Activated T-helper 17 cell treated with anti-CD3 and anti-CD28 coated beads, Interleukin-2, amount 50 U/mL, for 72 hours (primary cell): ENCODE measurements around the gene ANXA8. TPM values are rescaled to one million over a fixed set of nuclear protein-coding genes. Genes with fewer than 3 reads are reported as not detected.
A peak's percentile ranks its signal among the peaks of the same experiment; 100 is the strongest.
"Not testable (repeated sequence)": the region's sequence is repeated elsewhere in the genome, so short reads cannot be mapped to it uniquely, and the experiment has no call there.

Experiments used
- ATAC-seq: fragments of 150-1000 bp; cut with Tn5 transposase; replicated peaks from 2 replicates; pipeline ENCODE4 v1.10.0; 2021; ENCODE audit warnings: mild to moderate bottlenecking, moderate library complexity
- H3K27ac Mint-ChIP-seq: one replicate; pipeline ENCODE4 v1.8.0; 2022; ENCODE audit warnings: mixed read lengths
- H3K27me3 Mint-ChIP-seq: one replicate; pipeline ENCODE4 v1.8.0; 2022; ENCODE audit warnings: mixed read lengths
- H3K36me3 Mint-ChIP-seq: one replicate; pipeline ENCODE4 v1.8.0; 2022; ENCODE audit warnings: low read depth, mild to moderate bottlenecking, mixed read lengths
- H3K4me1 Mint-ChIP-seq: one replicate; pipeline ENCODE4 v1.8.0; 2022; ENCODE audit warnings: mixed read lengths
- H3K4me3 Mint-ChIP-seq: one replicate; pipeline ENCODE4 v1.8.0; 2022; ENCODE audit warnings: mild to moderate bottlenecking, mixed read lengths
- H3K9me3 Mint-ChIP-seq: one replicate; pipeline ENCODE4 v1.8.0; 2022; ENCODE audit warnings: mixed read lengths
- total RNA-seq, 2 donors: library from RNA; stranded (reverse); gene quantifications; one replicate each; pipeline ENCODE4 v1.2.3, GENCODE V29; 2022

Gene ANXA8
- not detected for total RNA-seq

DNA sequence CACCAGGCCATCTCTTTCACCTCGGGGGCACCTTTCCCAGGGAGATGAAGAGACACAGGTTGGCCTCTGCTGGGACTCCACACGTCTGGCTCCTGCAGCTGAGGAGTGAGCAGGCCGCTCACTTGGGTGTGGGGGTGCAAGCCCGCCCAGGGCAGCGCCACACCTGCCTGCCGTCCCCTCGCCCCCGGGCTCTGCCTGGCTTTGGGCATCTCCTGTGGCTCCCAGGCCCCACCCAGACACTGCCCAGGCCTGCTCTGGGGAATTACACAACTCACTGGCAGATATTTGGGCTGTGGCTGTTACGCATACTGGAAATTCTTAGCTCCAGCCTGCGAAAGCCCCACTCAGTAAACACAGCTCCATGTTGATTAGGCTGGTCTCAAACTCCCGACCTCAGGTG, at the start of gene ANXA8:
TSS of gene ANXA8 (minus strand) at position 193 of the 400 bp plus-strand sequence. CDS start at position 11, 182 bp downstream.
- not testable (repeated sequence) for ATAC-seq, H3K4me3 Mint-ChIP-seq, H3K36me3 Mint-ChIP-seq, H3K4me1 Mint-ChIP-seq, H3K27ac Mint-ChIP-seq, H3K9me3 Mint-ChIP-seq, H3K27me3 Mint-ChIP-seq

- H3K36me3 Mint-ChIP-seq, ATAC-seq, H3K27me3 Mint-ChIP-seq, H3K27ac Mint-ChIP-seq, H3K4me3 Mint-ChIP-seq, H3K9me3 Mint-ChIP-seq, H3K4me1 Mint-ChIP-seq: not testable (repeated sequence)
These were observed 39.6 kb upstream of the ANXA8 start, which contains the start of gene AGAP9 for GRCh38 chr10:47523475-47523874. Gene AGAP9, minus strand, starts transcription at chr10:47523638. Its CDS starts 112 bp downstream, at chr10:47523526.

DNA sequence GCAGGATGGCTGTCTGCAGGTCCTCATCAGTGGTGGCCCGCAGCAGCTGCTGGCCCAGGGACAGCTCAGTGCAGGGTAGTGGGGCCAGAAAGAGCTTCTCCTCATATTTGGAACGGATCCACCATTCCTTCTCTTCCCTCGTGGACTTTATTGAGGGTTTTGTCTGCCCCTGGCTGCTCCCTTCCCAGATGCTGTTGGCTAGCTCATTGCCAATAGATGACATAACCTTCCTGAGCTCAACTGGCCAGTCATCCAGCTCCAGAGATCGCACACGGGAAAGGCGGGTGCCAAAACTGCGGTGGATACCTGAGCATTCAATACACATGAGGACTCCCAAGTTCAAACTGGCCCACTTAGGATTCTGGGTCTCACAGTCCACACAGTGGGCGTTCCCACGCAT, 18.4 kb upstream of the ANXA8 start:
- not testable (repeated sequence) for H3K36me3 Mint-ChIP-seq, H3K27me3 Mint-ChIP-seq, H3K4me1 Mint-ChIP-seq, H3K9me3 Mint-ChIP-seq, H3K4me3 Mint-ChIP-seq, ATAC-seq, H3K27ac Mint-ChIP-seq

GRCh38 chr10:47494226-47494625, 10.3 kb upstream of the ANXA8 start:
- not testable (repeated sequence) for H3K4me1 Mint-ChIP-seq

DNA sequence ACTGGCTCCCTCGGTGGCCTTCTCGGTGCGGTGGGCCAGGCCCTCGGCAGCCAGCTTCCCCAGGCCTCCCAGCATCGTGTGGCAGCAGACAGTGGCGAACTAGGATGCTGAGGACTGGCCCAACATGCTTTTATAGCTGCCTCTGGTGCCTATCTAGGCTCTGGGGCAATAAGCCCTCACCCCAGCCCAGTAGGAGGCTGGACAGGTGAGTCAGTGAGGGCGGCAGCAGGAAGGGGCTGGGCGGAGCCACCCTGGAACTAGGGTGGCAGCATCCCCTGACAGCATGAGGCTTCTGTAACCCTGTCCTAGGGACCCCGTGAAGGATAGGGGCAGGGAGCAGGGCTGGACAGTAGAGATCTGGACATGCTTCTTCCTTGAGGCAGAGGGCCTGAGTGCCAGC, 7.7 kb upstream of the ANXA8 start, which contains the start of gene FAM25G:
TSS of gene FAM25G (minus strand) at position 101 of the 400 bp plus-strand sequence. CDS start at position 75, 26 bp downstream.
- H3K27me3 Mint-ChIP-seq, H3K36me3 Mint-ChIP-seq, H3K27ac Mint-ChIP-seq, H3K4me3 Mint-ChIP-seq, ATAC-seq, H3K9me3 Mint-ChIP-seq, H3K4me1 Mint-ChIP-seq: not testable (repeated sequence)

More at GRCh38 chr10:47494226-47494625, 10.3 kb upstream of the ANXA8 start:
- not testable (repeated sequence) for H3K27me3 Mint-ChIP-seq, H3K9me3 Mint-ChIP-seq, ATAC-seq, H3K27ac Mint-ChIP-seq, H3K4me3 Mint-ChIP-seq, H3K36me3 Mint-ChIP-seq

DNA sequence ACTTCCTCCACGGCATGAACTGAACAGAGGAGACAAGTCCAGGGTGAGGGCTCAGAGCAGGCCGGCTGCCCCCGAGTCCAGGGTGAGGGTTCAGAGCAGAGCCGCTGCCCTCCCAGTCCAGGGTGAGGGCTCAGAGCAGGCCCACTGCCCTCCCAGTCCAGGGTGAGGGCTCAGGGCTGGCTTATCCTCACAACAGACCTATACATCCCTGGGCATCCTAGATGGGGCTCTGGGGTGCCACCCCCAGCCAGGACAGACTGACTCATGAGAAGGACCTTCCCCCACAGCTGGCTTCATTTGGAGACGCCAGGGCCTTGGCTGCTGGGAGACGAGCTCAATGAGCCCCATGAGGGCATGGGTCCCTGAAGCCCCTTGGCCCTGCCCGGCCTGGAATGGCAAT, 5.7 kb upstream of the ANXA8 start:
- not testable (repeated sequence) for H3K4me3 Mint-ChIP-seq, H3K36me3 Mint-ChIP-seq, H3K9me3 Mint-ChIP-seq, H3K27me3 Mint-ChIP-seq, H3K4me1 Mint-ChIP-seq, H3K27ac Mint-ChIP-seq, ATAC-seq

DNA sequence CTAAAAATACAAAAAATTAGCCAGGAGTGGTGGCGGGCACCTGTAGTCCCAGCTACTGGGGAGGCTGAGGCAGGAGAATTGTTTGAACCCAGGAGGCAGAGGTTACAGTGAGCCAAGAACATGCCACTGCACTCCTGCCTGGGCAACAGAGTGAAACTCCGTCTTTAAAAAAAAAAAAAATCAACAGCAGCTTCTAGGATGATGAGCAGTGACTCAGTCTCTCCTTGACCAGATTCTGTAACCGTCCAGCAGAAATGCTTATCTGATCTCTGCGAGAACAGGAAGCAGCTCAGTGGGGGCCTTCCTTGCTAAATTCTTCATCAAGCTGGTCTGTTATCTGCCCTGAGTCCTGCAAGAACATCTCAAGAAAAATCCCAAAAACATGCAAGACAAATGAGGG, 2.0 kb upstream of the ANXA8 start:
- not testable (repeated sequence) for H3K4me1 Mint-ChIP-seq, H3K27me3 Mint-ChIP-seq, H3K36me3 Mint-ChIP-seq, H3K9me3 Mint-ChIP-seq, H3K4me3 Mint-ChIP-seq, H3K27ac Mint-ChIP-seq
- peak; percentile 52 for ATAC-seq

DNA sequence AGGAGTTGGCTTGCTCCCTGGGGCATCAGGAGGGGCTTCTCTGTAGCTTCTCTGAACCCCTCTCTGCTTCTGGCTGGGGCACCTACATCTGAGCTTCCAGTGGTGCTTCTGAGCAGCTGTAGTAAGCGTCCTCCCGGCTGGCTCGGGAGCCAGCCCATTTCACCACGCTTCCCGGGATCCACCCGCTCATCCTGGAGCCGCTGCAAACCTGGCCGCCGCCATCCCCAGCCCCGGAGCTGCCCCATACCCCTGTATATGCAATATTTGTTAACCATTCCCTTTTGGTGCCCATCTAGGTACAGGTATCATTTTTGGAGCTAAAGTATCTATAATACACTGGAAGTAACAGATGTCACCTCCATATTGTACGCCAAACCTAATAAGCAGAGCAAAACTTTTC, 871 bp upstream of the ANXA8 start:
- not testable (repeated sequence) for ATAC-seq, H3K27ac Mint-ChIP-seq, H3K9me3 Mint-ChIP-seq

DNA sequence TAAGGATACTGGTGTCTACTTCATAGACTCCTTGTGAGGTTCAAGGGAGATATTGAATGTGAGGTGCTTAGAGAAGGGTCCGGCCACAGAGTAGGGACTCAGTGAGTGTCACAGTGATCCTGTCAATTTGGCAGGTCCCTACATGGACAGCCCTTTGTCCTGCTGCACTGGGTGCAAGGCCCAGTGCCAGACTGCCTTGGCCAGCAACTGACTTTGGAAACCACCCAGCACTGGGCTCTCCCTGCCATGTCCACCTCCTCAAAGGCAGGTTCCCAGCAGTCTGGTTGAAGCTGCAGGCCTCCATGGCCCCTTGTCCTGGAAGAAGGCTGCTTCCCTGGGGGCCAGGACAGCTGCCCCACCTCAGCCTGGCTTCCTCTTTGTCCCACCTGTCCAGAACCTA, 1.5 kb downstream of the ANXA8 start:
- H3K9me3 Mint-ChIP-seq, H3K27me3 Mint-ChIP-seq, H3K4me1 Mint-ChIP-seq, H3K36me3 Mint-ChIP-seq, H3K27ac Mint-ChIP-seq, ATAC-seq, H3K4me3 Mint-ChIP-seq: not testable (repeated sequence)

More for the DNA sequence above, 871 bp upstream of the ANXA8 start:
- H3K27me3 Mint-ChIP-seq, H3K4me1 Mint-ChIP-seq, H3K36me3 Mint-ChIP-seq, H3K4me3 Mint-ChIP-seq: not testable (repeated sequence)

- not testable (repeated sequence) for H3K27me3 Mint-ChIP-seq, H3K27ac Mint-ChIP-seq, H3K4me3 Mint-ChIP-seq, H3K4me1 Mint-ChIP-seq, H3K36me3 Mint-ChIP-seq, H3K9me3 Mint-ChIP-seq
- ATAC-seq, result peak; percentile 20
These were observed 2.1 kb downstream of the ANXA8 start for GRCh38 chr10:47481768-47482181.

GRCh38 chr10:47481182-47481766, 2.6 kb downstream of the ANXA8 start:
- not testable (repeated sequence) for H3K36me3 Mint-ChIP-seq, H3K4me1 Mint-ChIP-seq, H3K4me3 Mint-ChIP-seq, H3K27me3 Mint-ChIP-seq, H3K27ac Mint-ChIP-seq, H3K9me3 Mint-ChIP-seq
- ATAC-seq, result peak; percentile 34

DNA sequence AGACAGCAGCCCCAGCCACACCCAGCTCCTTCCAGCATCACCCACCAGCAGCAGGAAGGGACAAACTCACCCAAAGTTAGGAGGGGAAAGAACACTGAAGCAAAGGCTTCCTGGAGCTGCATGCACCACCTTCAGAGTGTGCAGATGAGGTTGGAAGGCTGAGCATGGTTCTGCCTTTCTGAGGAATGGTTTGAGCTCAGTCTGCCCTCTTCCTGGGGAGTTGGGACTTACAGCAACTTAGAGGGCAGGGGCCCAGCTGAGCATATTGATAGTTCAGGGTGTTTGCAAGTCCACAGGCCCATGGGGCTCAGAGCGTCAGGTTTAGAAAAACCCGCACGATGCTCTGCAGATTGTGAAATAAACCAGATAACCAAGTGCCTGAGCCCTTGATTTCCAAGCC, 3.8 kb downstream of the ANXA8 start:
- not testable (repeated sequence) for H3K9me3 Mint-ChIP-seq, H3K4me1 Mint-ChIP-seq, H3K27me3 Mint-ChIP-seq, H3K36me3 Mint-ChIP-seq, ATAC-seq, H3K4me3 Mint-ChIP-seq, H3K27ac Mint-ChIP-seq

DNA sequence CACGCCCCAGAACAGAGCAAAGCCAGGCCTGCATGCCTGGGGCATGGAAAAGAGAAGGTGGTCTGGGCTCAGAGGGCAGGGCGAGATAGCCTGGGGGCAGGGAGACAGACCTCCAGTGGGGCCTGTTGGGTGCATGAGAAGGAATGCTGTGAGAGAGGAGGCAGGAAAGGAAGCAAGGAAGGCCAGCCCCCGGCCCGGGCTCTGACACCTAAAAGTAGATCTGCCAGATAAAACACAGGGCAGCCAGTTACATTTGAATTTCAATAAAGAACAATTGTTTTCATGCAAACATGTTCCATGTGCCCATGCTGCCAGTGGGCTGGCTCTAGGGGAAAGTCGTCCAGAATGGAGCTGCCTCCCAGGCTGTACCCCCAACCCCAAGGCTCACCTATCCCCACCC, 5.8 kb downstream of the ANXA8 start:
- not testable (repeated sequence) for H3K4me1 Mint-ChIP-seq, H3K4me3 Mint-ChIP-seq, H3K27me3 Mint-ChIP-seq, H3K9me3 Mint-ChIP-seq, H3K36me3 Mint-ChIP-seq, H3K27ac Mint-ChIP-seq, ATAC-seq

DNA sequence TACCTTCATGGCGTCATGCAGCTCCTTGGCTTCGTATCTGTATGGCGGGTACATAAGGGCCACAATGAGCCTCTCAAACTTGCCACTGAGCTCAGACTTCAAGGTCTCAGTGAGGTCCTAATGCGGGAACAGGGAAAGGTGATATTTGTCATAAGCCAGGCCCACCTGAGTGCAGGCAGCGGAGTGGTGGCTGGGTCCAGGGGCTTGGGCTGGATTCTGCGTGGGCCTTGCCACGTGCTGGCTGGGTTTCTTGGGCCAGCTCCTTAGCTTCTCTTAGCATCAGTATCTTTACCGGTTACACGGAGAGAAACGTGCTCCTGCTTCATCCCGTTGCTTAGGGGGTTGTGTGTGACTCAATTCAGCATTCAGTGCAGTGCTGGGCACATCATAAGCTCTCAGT, 6.8 kb downstream of the ANXA8 start:
- not testable (repeated sequence) for H3K4me3 Mint-ChIP-seq, H3K4me1 Mint-ChIP-seq, H3K27me3 Mint-ChIP-seq, H3K9me3 Mint-ChIP-seq, ATAC-seq, H3K27ac Mint-ChIP-seq, H3K36me3 Mint-ChIP-seq

DNA sequence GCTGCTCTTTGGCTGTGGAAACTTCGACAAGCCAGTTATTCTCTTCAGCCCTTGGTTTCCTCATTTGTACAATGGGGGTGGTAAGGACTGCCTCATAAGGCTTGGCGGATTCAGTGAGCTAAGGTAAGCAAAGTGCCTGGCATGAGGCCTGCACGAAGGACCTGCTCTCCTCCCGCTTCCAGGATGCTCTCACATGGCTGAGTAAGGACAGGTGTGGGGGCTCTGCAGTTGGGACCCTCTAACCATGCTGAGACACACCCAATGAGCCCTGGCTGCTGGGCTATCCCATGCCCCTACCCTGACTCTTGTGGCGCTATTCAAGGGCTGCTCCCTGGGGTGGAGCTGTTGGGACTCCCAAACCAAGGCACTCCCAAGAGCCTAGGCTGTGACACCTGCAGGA, 8.8 kb downstream of the ANXA8 start:
- not testable (repeated sequence) for H3K9me3 Mint-ChIP-seq, H3K27ac Mint-ChIP-seq, ATAC-seq, H3K27me3 Mint-ChIP-seq, H3K4me3 Mint-ChIP-seq, H3K36me3 Mint-ChIP-seq, H3K4me1 Mint-ChIP-seq

- H3K4me1 Mint-ChIP-seq, ATAC-seq, H3K4me3 Mint-ChIP-seq, H3K36me3 Mint-ChIP-seq, H3K9me3 Mint-ChIP-seq, H3K27me3 Mint-ChIP-seq, H3K27ac Mint-ChIP-seq: not testable (repeated sequence)
These were observed 10.4 kb downstream of the ANXA8 start for GRCh38 chr10:47473516-47473915.
